Measurements from ENCODE around the gene DENND1A.

The DENND1A gene

GRCh38 chr9:123643518-123643917 is 286.4 kb downstream of the DENND1A start:
- no peak for TF ChIP-seq CTCF (IDR thresholded peaks at IDR 0.05)

- TF ChIP-seq CTCF (IDR thresholded peaks at IDR 0.05) = no peak
These were observed 287.3 kb downstream of the DENND1A start for GRCh38 chr9:123642291-123643278.

GRCh38 chr9:123640792-123641222 is 289.1 kb downstream of the DENND1A start:
- no peak for TF ChIP-seq CTCF (IDR thresholded peaks at IDR 0.05)

- no peak for TF ChIP-seq CTCF (IDR thresholded peaks at IDR 0.05)
These were observed 290.2 kb downstream of the DENND1A start for GRCh38 chr9:123639743-123640142.

GRCh38 chr9:123637945-123638634 is 291.8 kb downstream of the DENND1A start:
- TF ChIP-seq CTCF (IDR thresholded peaks at IDR 0.05) = no peak

- TF ChIP-seq CTCF (IDR thresholded peaks at IDR 0.05) = no peak
These were observed 292.4 kb downstream of the DENND1A start for GRCh38 chr9:123637606-123637944.

GRCh38 chr9:123631862-123632261 is 298.1 kb downstream of the DENND1A start:
- no peak for TF ChIP-seq CTCF (IDR thresholded peaks at IDR 0.05)

Measured in LNCAP (cell line).